ENCODE results near the gene FOXP4. TPM values are rescaled to one million over a fixed set of nuclear protein-coding genes. Genes with fewer than 3 reads are reported as not detected.

FOXP4 gene
- total RNA-seq, 1 experiment from 2014 or later: 26.0 TPM

DNA sequence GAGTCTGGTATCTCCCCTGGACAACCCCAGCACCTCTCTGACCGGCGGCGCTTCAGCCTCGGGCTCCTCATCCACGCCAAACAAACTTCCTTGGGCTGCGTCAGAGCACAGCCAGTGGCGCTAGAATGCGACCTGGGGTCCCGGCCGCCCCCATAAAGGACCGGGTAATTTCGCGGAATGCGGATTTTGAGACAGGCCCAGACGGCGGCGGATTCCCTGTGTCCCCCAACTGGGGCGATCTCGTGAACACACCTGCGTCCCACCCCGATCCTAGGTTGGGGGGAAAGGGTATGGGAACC, 1.6 kb downstream of the FOXP4 start:
- H3K4me2 ChIP-seq: peak overlapping the region; percentile 84
- no peaks in the 10 kb centered on the region for H3K36me3 ChIP-seq (ENCODE audit: low read depth)
- H2AFZ ChIP-seq: no peak overlapping the region
- POLR2A ChIA-PET (ENCODE audit: unreplicated experiment): no interaction called here
- no peaks in the 10 kb centered on the region for H3K4me1 ChIP-seq (replicated peaks; ENCODE audit: insufficient read depth)
- TF ChIP-seq EZH2 (IDR thresholded peaks at IDR 0.05; ENCODE audit: low read depth): no peak
- TF ChIP-seq, protein P1, sequence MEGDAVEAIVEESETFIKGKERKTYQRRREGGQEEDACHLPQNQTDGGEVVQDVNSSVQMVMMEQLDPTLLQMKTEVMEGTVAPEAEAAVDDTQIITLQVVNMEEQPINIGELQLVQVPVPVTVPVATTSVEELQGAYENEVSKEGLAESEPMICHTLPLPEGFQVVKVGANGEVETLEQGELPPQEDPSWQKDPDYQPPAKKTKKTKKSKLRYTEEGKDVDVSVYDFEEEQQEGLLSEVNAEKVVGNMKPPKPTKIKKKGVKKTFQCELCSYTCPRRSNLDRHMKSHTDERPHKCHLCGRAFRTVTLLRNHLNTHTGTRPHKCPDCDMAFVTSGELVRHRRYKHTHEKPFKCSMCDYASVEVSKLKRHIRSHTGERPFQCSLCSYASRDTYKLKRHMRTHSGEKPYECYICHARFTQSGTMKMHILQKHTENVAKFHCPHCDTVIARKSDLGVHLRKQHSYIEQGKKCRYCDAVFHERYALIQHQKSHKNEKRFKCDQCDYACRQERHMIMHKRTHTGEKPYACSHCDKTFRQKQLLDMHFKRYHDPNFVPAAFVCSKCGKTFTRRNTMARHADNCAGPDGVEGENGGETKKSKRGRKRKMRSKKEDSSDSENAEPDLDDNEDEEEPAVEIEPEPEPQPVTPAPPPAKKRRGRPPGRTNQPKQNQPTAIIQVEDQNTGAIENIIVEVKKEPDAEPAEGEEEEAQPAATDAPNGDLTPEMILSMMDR (conservative IDR thresholded peaks at IDR 0.05): no peak
- intact Hi-C loops (cut with micrococcal nuclease; ENCODE audit: unreplicated experiment): loop anchor here (2.0 to 5.0 kb wide), 2 partner anchors 35 to 77 kb away; no protein-coding TSS in a partner anchor
- peaks cover 14% of the 10 kb centered on the region for H4K20me1 ChIP-seq (ENCODE audit: insufficient read depth)
- H3K79me2 ChIP-seq (ENCODE audit: low read depth): peaks cover 36% of the 10 kb centered on the region
- BruUV-seq (replicated peaks): no TSS peak
- H3F3A ChIP-seq (ENCODE audit: insufficient read depth, low read depth): no peaks in the 10 kb centered on the region
- H3K27me3 ChIP-seq (ENCODE audit: insufficient read depth, low read depth): no peaks in the 10 kb centered on the region
- DNase-seq: no peak
- H3K9me2 ChIP-seq (ENCODE audit: insufficient read depth): no peaks in the 10 kb centered on the region
- H3K9me3 ChIP-seq (ENCODE audit: insufficient read depth, low read depth): no peaks in the 10 kb centered on the region
- CTCF ChIA-PET: no interaction called here
- H3K4me3 ChIP-seq: peak overlapping the region; percentile 67
- H3K27ac ChIP-seq: no peak overlapping the region

DNA sequence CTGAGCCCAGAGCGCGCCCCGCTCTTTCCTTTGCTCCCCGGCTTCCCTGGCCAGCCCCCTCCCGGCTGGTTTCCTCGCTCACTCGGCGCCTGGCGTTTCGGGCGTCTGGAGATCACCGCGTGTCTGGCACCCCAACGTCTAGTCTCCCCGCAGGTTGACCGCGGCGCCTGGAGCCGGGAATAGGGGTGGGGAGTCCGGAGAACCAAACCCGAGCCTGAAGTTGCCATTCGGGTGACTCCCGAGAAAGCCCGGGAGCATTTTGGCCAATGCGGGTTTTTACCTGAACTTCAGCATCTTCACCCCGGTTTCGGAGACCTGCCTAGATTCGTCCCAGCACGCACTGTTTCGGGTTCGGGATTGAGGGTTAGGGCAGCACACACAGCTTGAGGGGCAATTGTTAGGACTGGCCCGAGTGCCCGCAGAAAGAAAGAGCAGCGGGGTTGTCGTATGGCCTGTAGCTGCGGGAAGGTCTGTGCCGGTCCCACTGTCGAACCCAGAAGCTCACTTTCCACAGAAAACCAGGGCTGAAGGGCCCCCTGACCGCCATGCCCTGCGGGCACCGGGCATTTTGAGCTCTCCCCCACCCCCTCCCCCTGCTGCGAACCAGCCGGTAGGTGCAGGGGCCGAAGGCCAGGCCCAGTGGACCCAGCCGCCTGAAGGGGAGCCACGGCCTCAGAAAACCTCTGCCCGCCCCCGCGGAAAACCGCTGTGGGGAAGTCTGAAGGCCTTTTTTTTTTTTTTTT, 2.1 kb downstream of the FOXP4 start:
- DNase-seq: no peak
- ChIA-PET CTCF (no interaction called here), POLR2A (ENCODE audit: unreplicated experiment) (interaction anchor here (0.5 kb wide), 1 partner anchor 120 kb away, joined by 3 read pairs; no protein-coding TSS in a partner anchor)
- H2AFZ ChIP-seq: no peak overlapping the region
- no peaks in the 10 kb centered on the region for H3K36me3 ChIP-seq (ENCODE audit: low read depth)
- H3K4me3 ChIP-seq: no peak overlapping the region; the same call in 1 of the 2 replicates
- no peaks in the 10 kb centered on the region for H3K4me1 ChIP-seq (replicated peaks; ENCODE audit: insufficient read depth)
- intact Hi-C loops (cut with micrococcal nuclease; ENCODE audit: unreplicated experiment): loop anchor here (5.0 kb wide), 1 partner anchor 34 kb away; no protein-coding TSS in a partner anchor
- peak overlapping the region; percentile 84 for H3K4me2 ChIP-seq
- H3K27ac ChIP-seq: no peak overlapping the region
- peaks cover 14% of the 10 kb centered on the region for H4K20me1 ChIP-seq (ENCODE audit: insufficient read depth)
- H3K27me3 ChIP-seq (ENCODE audit: insufficient read depth, low read depth): no peaks in the 10 kb centered on the region
- BruUV-seq (replicated peaks): TSS peak; percentile 35
- TF ChIP-seq EZH2 (IDR thresholded peaks at IDR 0.05; ENCODE audit: low read depth): no peak
- TF ChIP-seq, protein P1 (conservative IDR thresholded peaks at IDR 0.05): no peak
- no peaks in the 10 kb centered on the region for H3K9me2 ChIP-seq (ENCODE audit: insufficient read depth)
- no peaks in the 10 kb centered on the region for H3K9me3 ChIP-seq (ENCODE audit: insufficient read depth, low read depth)
- H3K79me2 ChIP-seq (ENCODE audit: low read depth): peaks cover 36% of the 10 kb centered on the region
- H3F3A ChIP-seq (ENCODE audit: insufficient read depth, low read depth): no peaks in the 10 kb centered on the region

DNA sequence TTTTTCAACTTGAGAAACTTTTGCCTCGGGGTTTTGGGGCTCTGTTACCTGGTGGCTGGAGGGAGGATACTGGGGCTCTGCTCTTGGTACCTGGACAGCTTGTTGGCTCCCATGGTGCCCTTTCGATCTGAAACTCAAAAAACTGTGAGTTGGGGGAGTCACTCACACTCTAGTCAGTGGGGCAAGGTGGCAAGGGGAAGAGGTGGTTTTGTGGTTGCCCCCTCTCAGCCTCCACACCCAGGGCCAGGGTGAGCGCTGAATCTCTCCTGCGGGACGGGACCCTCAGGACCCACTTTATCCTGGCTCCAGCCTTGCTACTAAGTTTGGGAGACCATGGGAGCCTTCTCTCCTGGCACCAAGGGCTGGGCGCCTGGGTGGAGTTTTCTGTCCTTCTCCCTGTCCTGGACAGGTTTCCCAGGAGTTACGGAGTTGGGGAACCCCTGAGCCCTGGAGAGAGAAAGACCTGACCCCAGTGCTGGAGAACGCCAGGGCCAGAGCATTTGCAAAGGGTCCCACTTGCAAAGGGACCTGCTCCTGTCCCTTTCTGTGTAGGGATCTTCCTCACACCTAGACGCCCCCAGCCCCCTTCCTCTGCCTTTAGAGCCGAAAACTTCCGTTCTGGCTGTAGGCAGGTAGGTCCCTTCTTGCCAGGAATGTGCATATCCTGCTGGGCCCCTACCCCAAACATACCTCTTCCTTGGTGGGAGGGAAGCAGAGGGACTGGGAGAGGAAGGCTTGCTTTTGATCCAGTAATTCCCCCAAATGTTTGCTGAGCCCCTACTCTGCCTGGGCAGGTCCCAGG, 2.9 kb downstream of the FOXP4 start:
- H3K4me2 ChIP-seq: no peak overlapping the region
- H2AFZ ChIP-seq: no peak overlapping the region
- peaks cover 14% of the 10 kb centered on the region for H4K20me1 ChIP-seq (ENCODE audit: insufficient read depth)
- H3K9me3 ChIP-seq (ENCODE audit: insufficient read depth, low read depth): no peaks in the 10 kb centered on the region
- H3K79me2 ChIP-seq (ENCODE audit: low read depth): peaks cover 36% of the 10 kb centered on the region
- H3K9me2 ChIP-seq (ENCODE audit: insufficient read depth): no peaks in the 10 kb centered on the region
- H3F3A ChIP-seq (ENCODE audit: insufficient read depth, low read depth): no peaks in the 10 kb centered on the region
- no peaks in the 10 kb centered on the region for H3K4me1 ChIP-seq (replicated peaks; ENCODE audit: insufficient read depth)
- intact Hi-C loops (cut with micrococcal nuclease; ENCODE audit: unreplicated experiment): loop anchor here (5.0 kb wide), 1 partner anchor 33 kb away; no protein-coding TSS in a partner anchor
- DNase-seq: no peak
- no TSS peak for BruUV-seq (replicated peaks)
- H3K27ac ChIP-seq: no peak overlapping the region
- no peaks in the 10 kb centered on the region for H3K36me3 ChIP-seq (ENCODE audit: low read depth)
- CTCF ChIA-PET: no interaction called here
- TF ChIP-seq, protein P1 (conservative IDR thresholded peaks at IDR 0.05): no peak
- no peak for TF ChIP-seq EZH2 (IDR thresholded peaks at IDR 0.05; ENCODE audit: low read depth)
- no peaks in the 10 kb centered on the region for H3K27me3 ChIP-seq (ENCODE audit: insufficient read depth, low read depth)
- POLR2A ChIA-PET (ENCODE audit: unreplicated experiment): interaction anchor here (0.5 kb wide), 1 partner anchor 121 kb away, joined by 3 read pairs; no protein-coding TSS in a partner anchor
- no peak overlapping the region for H3K4me3 ChIP-seq
